Bronchial epithelial cell (primary cell): ENCODE measurements around the gene C12orf76. TPM values are rescaled to one million over a fixed set of nuclear protein-coding genes. Genes with fewer than 3 reads are reported as not detected.
"Not testable (repeated sequence)": the region's sequence is repeated elsewhere in the genome, so short reads cannot be mapped to it uniquely, and the experiment has no call there.

Experiments used
- DNase-seq: peaks from one replicate; pipeline ENCODE4 v3.0.0-alpha.2; 2010; ENCODE audit warnings: low read depth
- FAIRE-seq: peaks from 2 replicates; lab custom pipeline; 2011; peaks lifted over from hg19 to GRCh38; lab: Jason Lieb, UNC
- H3K27me3 ChIP-seq: 2 replicates; pipeline ENCODE4 v1.5.1; 2011; ENCODE audit warnings: low read length; ENCODE audit not compliant: control insufficient read depth, insufficient read depth
- H3K36me3 ChIP-seq: 2 replicates; pipeline ENCODE4 v1.5.1; 2011; ENCODE audit warnings: low read length; ENCODE audit not compliant: control insufficient read depth, insufficient read depth
- H3K4me3 ChIP-seq: 2 replicates; pipeline ENCODE4 v1.5.1; 2011; ENCODE audit warnings: mild to moderate bottlenecking, low read depth, low read length, control low read depth
- total RNA-seq: library from RNA; depleted of rRNA; stranded (reverse); fragments of >200 nt; gene quantifications from 2 replicates; pipeline ENCODE4 v1.2.1, GENCODE V29; 2014
- TF ChIP-seq, protein P1 (sequence below): IDR thresholded peaks from 2 replicates; pipeline ENCODE4 v1.5.1; 2011; ENCODE audit warnings: mild to moderate bottlenecking, moderate library complexity, low read length, control low read depth, inconsistent platforms; ENCODE audit not compliant: insufficient read depth, severe bottlenecking

The C12orf76 gene
- total RNA-seq, 1 donor from 2014 or later, result 17.9 TPM

DNA sequence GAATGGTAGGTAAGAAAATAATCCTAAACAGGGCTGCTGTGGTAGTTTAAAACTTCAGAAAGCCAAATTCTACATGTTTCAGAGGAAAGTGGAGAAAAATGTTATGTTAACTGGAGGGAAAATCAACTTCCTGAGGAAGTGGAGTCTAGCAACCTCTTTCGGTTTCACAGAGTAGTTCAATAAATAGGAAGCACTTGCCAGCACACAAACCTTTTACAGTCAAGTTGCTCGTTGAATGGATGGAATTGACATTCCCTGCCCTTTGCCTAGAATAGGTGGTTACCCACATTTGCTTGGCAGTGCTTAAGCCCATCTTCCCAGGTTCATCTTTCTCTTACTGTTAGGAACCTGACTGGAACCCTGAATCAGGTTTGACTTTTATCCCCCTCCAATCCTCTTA is 33.2 kb downstream of the C12orf76 start:
- Histone ChIP-seq H3K4me3 (no peak overlapping the region), H3K27me3 (no peaks in the 10 kb centered on the region), H3K36me3 (peaks cover 13% of the 10 kb centered on the region)
- DNase-seq (no peak), FAIRE-seq (no peak)
- TF ChIP-seq, protein P1, sequence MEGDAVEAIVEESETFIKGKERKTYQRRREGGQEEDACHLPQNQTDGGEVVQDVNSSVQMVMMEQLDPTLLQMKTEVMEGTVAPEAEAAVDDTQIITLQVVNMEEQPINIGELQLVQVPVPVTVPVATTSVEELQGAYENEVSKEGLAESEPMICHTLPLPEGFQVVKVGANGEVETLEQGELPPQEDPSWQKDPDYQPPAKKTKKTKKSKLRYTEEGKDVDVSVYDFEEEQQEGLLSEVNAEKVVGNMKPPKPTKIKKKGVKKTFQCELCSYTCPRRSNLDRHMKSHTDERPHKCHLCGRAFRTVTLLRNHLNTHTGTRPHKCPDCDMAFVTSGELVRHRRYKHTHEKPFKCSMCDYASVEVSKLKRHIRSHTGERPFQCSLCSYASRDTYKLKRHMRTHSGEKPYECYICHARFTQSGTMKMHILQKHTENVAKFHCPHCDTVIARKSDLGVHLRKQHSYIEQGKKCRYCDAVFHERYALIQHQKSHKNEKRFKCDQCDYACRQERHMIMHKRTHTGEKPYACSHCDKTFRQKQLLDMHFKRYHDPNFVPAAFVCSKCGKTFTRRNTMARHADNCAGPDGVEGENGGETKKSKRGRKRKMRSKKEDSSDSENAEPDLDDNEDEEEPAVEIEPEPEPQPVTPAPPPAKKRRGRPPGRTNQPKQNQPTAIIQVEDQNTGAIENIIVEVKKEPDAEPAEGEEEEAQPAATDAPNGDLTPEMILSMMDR, result no peak

DNA sequence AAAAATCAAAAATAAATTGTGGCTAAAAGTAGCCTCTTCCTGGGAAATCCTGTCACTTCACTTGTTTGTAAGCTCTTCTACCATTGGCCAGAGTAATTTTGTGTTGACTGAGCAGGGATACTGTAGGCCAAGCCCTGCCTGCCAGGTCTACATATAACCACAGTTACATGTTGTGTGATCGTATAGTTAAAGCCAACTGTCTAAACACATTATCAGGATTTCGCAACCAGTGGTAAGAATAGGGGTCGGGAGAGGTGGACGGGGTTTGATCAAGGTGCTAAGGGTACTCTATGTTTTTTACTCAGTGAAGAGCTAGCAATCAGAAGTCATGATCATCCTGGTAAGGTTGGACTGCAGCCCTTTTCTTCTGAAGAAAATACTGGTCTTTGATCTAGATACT is 35.7 kb downstream of the C12orf76 start:
- TF ChIP-seq, protein P1, result no peak
- Histone ChIP-seq H3K27me3 (no peaks in the 10 kb centered on the region), H3K36me3 (peaks cover 9% of the 10 kb centered on the region), H3K4me3 (no peak overlapping the region)
- no peak for FAIRE-seq
- no peak for DNase-seq

DNA sequence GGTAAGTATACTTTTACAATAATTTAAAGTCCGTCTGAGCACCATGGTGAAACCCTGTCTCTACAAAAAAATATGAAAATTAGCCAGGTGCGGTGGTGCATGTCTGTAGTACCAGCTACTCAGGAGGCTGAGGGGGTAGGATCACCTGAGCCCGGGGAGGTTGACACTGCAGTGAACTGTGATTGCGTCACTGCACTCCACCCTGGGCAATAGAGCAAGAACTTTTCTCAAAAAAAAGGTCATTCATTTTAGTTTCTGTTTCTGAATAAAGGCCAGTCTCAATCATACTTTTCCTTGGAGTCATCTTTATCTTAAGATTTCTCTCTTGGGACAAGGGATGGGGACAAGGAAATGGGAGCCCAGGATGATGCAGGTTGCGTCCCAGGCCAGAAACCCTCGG is 36.2 kb downstream of the C12orf76 start:
- Histone ChIP-seq H3K4me3 (no peak overlapping the region), H3K27me3 (no peaks in the 10 kb centered on the region), H3K36me3 (peaks cover 9% of the 10 kb centered on the region)
- DNase-seq, result no peak
- FAIRE-seq, result no peak
- TF ChIP-seq, protein P1, result no peak

DNA sequence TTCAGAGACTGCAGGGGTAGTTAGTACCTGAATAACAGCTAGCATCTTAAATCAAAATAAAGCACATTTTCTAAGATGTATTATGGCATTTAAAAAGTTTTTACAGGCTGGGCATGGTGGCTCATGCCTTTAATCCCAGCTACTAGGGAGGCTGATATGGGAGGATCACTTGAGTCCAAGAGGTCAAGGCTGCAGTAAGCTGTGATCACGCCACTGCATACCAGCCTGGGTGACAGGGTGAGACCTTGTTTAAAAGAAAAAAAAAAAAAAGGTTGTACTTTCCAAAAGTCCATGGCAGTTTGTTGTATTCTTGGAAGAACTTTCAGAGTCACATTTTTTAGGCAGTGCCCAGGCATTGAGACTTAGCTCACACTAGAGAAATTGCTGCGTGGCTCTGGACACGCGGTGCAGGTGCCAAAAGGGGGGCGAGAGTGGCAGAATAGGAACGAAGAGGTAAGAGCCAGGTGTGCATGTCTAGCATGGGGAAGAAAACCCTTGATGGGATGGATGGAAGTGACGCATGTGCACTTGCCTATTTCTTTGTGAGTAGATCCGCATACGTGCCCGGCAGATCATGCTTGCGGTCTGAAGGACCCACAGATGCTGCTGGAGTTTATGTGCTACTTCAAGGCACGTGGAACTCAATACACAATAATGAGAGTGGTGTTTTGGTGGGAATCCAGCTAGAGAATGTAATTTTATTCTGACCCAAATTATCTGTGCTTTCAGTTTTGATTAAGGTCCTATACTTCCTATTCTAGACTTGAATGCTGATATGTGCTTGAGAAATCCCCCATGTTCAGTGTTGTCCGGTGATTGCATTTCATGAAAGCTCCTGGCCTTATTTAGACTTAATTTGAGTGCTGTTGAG is 37.2 kb downstream of the C12orf76 start:
- peaks cover 9% of the 10 kb centered on the region for H3K36me3 ChIP-seq
- DNase-seq (no peak), FAIRE-seq (no peak)
- H3K4me3 ChIP-seq, result no peak overlapping the region
- TF ChIP-seq, protein P1, result no peak
- H3K27me3 ChIP-seq, result no peaks in the 10 kb centered on the region

DNA sequence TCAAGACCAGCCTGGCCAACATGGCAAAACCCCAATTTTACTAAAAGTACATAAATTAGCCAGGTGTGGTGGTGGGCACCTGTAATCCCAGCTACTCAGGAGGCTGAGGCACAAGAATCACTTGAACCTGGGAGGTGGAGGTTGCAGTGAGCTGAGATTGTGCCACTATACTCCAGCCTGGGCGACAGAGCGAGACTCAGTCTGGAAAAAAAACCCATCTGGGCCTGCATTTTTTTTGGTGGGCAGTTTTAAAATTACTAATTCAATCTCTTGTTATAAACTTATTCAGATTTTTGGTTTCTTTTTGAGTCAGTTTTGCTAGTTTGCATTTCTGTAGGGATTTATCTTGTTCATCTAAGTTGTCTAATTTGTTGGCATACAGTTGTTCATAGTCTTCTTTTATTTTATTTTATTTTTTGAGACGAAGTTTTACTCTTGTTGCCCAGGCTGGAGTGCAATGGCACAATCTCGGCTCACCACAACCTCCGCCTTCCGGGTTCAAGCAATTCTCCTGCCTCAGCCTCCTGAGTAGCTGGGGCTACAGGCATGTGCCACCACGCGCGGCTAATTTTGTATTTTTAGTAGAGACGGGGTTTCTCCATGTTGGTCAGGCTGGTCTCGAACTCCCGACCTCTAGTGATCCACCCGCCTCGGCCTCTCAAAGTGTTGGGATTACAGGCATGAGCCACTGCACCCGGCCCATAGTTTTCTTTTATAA is 39.5 kb downstream of the C12orf76 start:
- not testable (repeated sequence) for H3K36me3 ChIP-seq, DNase-seq, FAIRE-seq, H3K4me3 ChIP-seq, H3K27me3 ChIP-seq

DNA sequence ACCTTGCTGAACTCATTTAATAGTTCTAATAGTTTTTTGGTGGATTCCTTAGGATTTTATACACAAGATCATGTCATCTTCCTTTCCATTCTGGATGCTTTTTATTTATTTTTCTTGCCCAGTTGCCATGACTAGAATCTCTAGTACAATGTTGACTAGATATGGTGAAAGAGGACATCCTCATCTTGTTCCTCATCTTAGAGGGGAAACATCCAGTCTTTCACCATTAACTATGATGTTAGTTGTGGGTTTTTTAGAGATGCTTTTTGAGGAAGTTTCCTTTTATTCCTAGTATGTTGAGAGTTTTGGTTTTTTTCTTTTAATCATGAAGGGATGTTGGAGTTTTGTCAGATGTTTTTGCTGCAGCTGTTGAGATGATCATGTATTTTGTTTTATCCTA is 40.4 kb downstream of the C12orf76 start:
- no peaks in the 10 kb centered on the region for H3K27me3 ChIP-seq
- TF ChIP-seq, protein P1, result no peak
- H3K36me3 ChIP-seq, result peaks cover 2% of the 10 kb centered on the region
- FAIRE-seq (no peak), DNase-seq (no peak)
- no peak overlapping the region for H3K4me3 ChIP-seq
